ENCODE results near the gene PARP11. TPM values are rescaled to one million over a fixed set of nuclear protein-coding genes. Genes with fewer than 3 reads are reported as not detected.

Gene PARP11
- total and polyA plus RNA-seq, 2 donors (not counting 1 experiment from before 2014, with no cell fraction given) = 6.4 to 26.3 TPM

- Mint-ChIP-seq H3K9me3 (ENCODE audit: insufficient read depth) (peaks cover 8% of the 10 kb centered on the region), H3K4me1 (no peaks in the 10 kb centered on the region), H3K27ac (no peak overlapping the region), H3K27me3 (peaks cover 13% of the 10 kb centered on the region), H3K4me3 (no peak overlapping the region)
- H3K27ac ChIP-seq (ENCODE audit: low read length in 2 of 2) = no peak overlapping the region
- H4K20me1 ChIP-seq (ENCODE audit: control insufficient read depth, insufficient read depth, low read length, poor library complexity, severe bottlenecking) = no peaks in the 10 kb centered on the region
- POLR2A ChIA-PET = no interaction called here
- H3K4me3 ChIP-seq (ENCODE audit: control extremely low read depth in 1 of 5, extremely low read depth in 1 of 5, insufficient read depth in 1 of 5, low read depth in 2 of 5, low read length in 4 of 5) = no peak overlapping the region
- peaks cover 0 to 4% (median 0%) of the 10 kb centered on the region in 4 experiments for H3K27me3 ChIP-seq (replicated peaks in 1 of 4; ENCODE audit: control extremely low read depth in 1 of 4, control insufficient read depth in 3 of 4, insufficient read depth in 4 of 4, low read length in 3 of 4)
- H3K4me1 ChIP-seq (ENCODE audit: control insufficient read depth in 2 of 2, insufficient read depth in 2 of 2, low read length in 2 of 2) = no peaks in the 10 kb centered on the region
- H3K79me2 ChIP-seq (ENCODE audit: control insufficient read depth, insufficient read depth, low read length) = no peaks in the 10 kb centered on the region
- no peak overlapping the region for H3K9ac ChIP-seq (ENCODE audit: low read length)
- H3K36me3 ChIP-seq (replicated peaks in 1 of 2; ENCODE audit: control extremely low read depth in 1 of 2, control insufficient read depth in 1 of 2, extremely low read depth in 1 of 2, insufficient read depth in 2 of 2, low read length in 1 of 2) = no peaks in the 10 kb centered on the region
- no peak overlapping the region for H3K4me2 ChIP-seq (replicated peaks; ENCODE audit: low read depth, low read length, poor library complexity, severe bottlenecking)
- DNase-seq (no peak), ATAC-seq (ENCODE audit: low read depth) (no peak)
- H3K9me3 ChIP-seq (ENCODE audit: control extremely low read depth in 1 of 3, control insufficient read depth in 2 of 3, insufficient read depth in 1 of 3, low read length in 2 of 3) = peaks cover 0 to 18% (median 6%) of the 10 kb centered on the region in 3 donors
- WGBS (ENCODE audit: insufficient coverage) = 93% methylated on average over 2 of the region's 3 CpGs
- CTCF ChIA-PET = interaction anchor here (1.2 kb wide), 1 partner anchor 28 kb away, joined by 6 read pairs; no protein-coding TSS in a partner anchor
- intact Hi-C loops (cut with micrococcal nuclease) = no loop called here
- H2AFZ ChIP-seq (ENCODE audit: insufficient read depth, low read depth, low read length, poor library complexity, severe bottlenecking) = no peak overlapping the region
- no peak for TF ChIP-seq CTCF (IDR thresholded peaks at IDR 0.05)
These were observed 39.7 kb upstream of the PARP11 start for GRCh38 chr12:3912863-3913262.

GRCh38 chr12:3911409-3911808, 38.2 kb upstream of the PARP11 start:
- DNase-seq (no peak), ATAC-seq (ENCODE audit: low read depth) (no peak)
- no peaks in the 10 kb centered on the region for H3K79me2 ChIP-seq (ENCODE audit: control insufficient read depth, insufficient read depth, low read length)
- no peak overlapping the region for H3K9ac ChIP-seq (ENCODE audit: low read length)
- peaks cover 9% of the 10 kb centered on the region for H3K27me3 Mint-ChIP-seq
- intact Hi-C loops (cut with micrococcal nuclease) = no loop called here
- 100% methylated on average over 1 of the region's 1 CpG for WGBS (ENCODE audit: insufficient coverage)
- H3K27ac Mint-ChIP-seq = no peak overlapping the region
- no peaks in the 10 kb centered on the region for H3K27me3 ChIP-seq (replicated peaks in 1 of 4; ENCODE audit: control extremely low read depth in 1 of 4, control insufficient read depth in 3 of 4, insufficient read depth in 4 of 4, low read length in 3 of 4)
- H3K4me3 ChIP-seq (ENCODE audit: control extremely low read depth in 1 of 5, extremely low read depth in 1 of 5, insufficient read depth in 1 of 5, low read depth in 2 of 5, low read length in 4 of 5) = no peak overlapping the region
- no peak overlapping the region for H2AFZ ChIP-seq (ENCODE audit: insufficient read depth, low read depth, low read length, poor library complexity, severe bottlenecking)
- TF ChIP-seq EZH2 (IDR thresholded peaks at IDR 0.05; ENCODE audit: borderline replicate concordance, insufficient read depth, low read depth, low read length, poor library complexity, severe bottlenecking) = no peak
- no peak for TF ChIP-seq CTCF (IDR thresholded peaks at IDR 0.05)
- peaks cover 5% of the 10 kb centered on the region for H3K4me1 Mint-ChIP-seq
- ChIA-PET POLR2A (no interaction called here), CTCF (no interaction called here)
- no peaks in the 10 kb centered on the region for H3K36me3 ChIP-seq (replicated peaks in 1 of 2; ENCODE audit: control extremely low read depth in 1 of 2, control insufficient read depth in 1 of 2, extremely low read depth in 1 of 2, insufficient read depth in 2 of 2, low read length in 1 of 2)
- no peak overlapping the region for H3K27ac ChIP-seq (ENCODE audit: low read length in 2 of 2)
- peaks cover 0 to 18% (median 6%) of the 10 kb centered on the region in 3 donors for H3K9me3 ChIP-seq (ENCODE audit: control extremely low read depth in 1 of 3, control insufficient read depth in 2 of 3, insufficient read depth in 1 of 3, low read length in 2 of 3)
- peaks cover 8% of the 10 kb centered on the region for H3K9me3 Mint-ChIP-seq (ENCODE audit: insufficient read depth)
- H4K20me1 ChIP-seq (ENCODE audit: control insufficient read depth, insufficient read depth, low read length, poor library complexity, severe bottlenecking) = no peaks in the 10 kb centered on the region
- H3K4me2 ChIP-seq (replicated peaks; ENCODE audit: low read depth, low read length, poor library complexity, severe bottlenecking) = no peak overlapping the region
- peaks cover 0 to 8% of the 10 kb centered on the region in 2 donors for H3K4me1 ChIP-seq (ENCODE audit: control insufficient read depth in 2 of 2, insufficient read depth in 2 of 2, low read length in 2 of 2)
- no peak overlapping the region for H3K4me3 Mint-ChIP-seq
